ENCODE results near the gene POLR1E. TPM values are rescaled to one million over a fixed set of nuclear protein-coding genes. Genes with fewer than 3 reads are reported as not detected.

POLR1E gene
- total and polyA plus RNA-seq, 9 of the 15 experiments (the other 6 are each of a cell fraction or from before 2014, with no cell fraction given) = 18.9 to 102 (median 74.4) TPM

DNA sequence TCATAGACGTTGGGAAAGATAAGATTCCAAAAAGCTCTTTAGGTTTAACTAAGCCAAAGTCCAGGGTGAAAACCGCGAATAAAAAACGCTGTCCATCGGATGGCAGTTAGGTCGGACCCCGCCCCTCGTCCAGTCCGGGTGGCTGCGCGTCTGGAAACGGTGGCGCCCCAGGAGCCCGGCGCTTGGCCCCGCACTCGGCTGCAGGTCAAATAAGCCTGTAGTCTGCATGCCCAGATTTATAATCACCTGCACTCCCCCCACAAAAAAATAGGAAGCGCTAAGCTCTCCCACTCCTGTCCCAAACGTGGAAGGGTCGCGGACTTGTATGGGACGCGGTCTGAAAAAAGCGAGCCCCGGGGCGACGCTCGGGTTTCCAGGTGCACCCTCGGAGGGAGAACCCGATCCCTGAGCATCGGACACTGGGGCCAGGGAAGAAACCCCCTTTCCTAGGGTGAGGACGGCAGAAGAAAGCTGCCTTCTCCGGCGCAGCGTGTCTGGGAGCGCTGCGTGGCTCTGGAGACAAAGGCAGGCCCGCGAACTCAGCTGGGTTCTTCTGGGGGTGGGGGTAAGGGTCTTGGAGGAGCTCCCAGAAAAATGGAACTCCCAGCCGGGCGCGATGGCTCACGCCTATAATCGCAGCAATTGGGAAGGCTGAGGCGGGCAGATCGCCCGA is 19.6 kb upstream of the POLR1E start (continued):
- TF ChIP-seq JUND (IDR thresholded peaks at IDR 0.05; ENCODE audit: borderline replicate concordance, low read depth, low read length) = no peak; the same call in 1 of the 2 replicates
- 0 out of 3 replicates have a peak, but pooled peaks have one; percentile 26 for TF ChIP-seq JUND (tag; IDR thresholded peaks at IDR 0.05; ENCODE audit: borderline replicate concordance, low read depth, low read length)
- TF ChIP-seq ZNF253 (CRISPR knock-in tag; conservative IDR thresholded peaks at IDR 0.05) = no peak
- no peak for TF ChIP-seq KDM2B (CRISPR knock-in tag; IDR thresholded peaks at IDR 0.05)
- no peak for TF ChIP-seq NFIX (CRISPR knock-in tag; IDR thresholded peaks at IDR 0.05; ENCODE audit: low read depth)
- TF ChIP-seq CCAR2 (IDR thresholded peaks at IDR 0.05; ENCODE audit: low read depth, low read length) = no peak
- TF ChIP-seq ZNF57 (CRISPR knock-in tag; IDR thresholded peaks at IDR 0.05) = no peak
- TF ChIP-seq MAFF (IDR thresholded peaks at IDR 0.05; ENCODE audit: low read length) = no peak
- TF ChIP-seq ELF4 (CRISPR knock-in tag; IDR thresholded peaks at IDR 0.05) = 0 out of 2 replicates have a peak, but pooled peaks have one; percentile 22
- no peak for TF ChIP-seq ZNF274 (IDR thresholded peaks at IDR 0.05; ENCODE audit: borderline replicate concordance, low read depth, low read length)
- TF ChIP-seq XRCC4 (IDR thresholded peaks at IDR 0.05; ENCODE audit: extremely low read depth, insufficient read depth, insufficient read length) = no peak
- TF ChIP-seq BRF1 (IDR thresholded peaks at IDR 0.05; ENCODE audit: borderline replicate concordance, extremely low read depth, insufficient read length) = no peak
- TF ChIP-seq, protein P1, sequence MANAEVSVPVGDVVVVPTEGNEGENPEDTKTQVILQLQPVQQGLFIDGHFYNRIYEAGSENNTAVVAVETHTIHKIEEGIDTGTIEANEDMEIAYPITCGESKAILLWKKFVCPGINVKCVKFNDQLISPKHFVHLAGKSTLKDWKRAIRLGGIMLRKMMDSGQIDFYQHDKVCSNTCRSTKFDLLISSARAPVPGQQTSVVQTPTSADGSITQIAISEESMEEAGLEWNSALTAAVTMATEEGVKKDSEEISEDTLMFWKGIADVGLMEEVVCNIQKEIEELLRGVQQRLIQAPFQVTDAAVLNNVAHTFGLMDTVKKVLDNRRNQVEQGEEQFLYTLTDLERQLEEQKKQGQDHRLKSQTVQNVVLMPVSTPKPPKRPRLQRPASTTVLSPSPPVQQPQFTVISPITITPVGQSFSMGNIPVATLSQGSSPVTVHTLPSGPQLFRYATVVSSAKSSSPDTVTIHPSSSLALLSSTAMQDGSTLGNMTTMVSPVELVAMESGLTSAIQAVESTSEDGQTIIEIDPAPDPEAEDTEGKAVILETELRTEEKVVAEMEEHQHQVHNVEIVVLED (CRISPR knock-in tag; IDR thresholded peaks at IDR 0.05) = no peak
- TF ChIP-seq ZNF696 (CRISPR knock-in tag; conservative IDR thresholded peaks at IDR 0.05) = no peak
- TF ChIP-seq, protein P2, sequence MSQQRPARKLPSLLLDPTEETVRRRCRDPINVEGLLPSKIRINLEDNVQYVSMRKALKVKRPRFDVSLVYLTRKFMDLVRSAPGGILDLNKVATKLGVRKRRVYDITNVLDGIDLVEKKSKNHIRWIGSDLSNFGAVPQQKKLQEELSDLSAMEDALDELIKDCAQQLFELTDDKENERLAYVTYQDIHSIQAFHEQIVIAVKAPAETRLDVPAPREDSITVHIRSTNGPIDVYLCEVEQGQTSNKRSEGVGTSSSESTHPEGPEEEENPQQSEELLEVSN (IDR thresholded peaks at IDR 0.05; ENCODE audit: borderline replicate concordance in 1 of 2, extremely low read depth in 1 of 2, insufficient read depth in 1 of 2, insufficient read length in 1 of 2, low read depth in 1 of 2, low read length in 1 of 2, poor library complexity in 1 of 2, severe bottlenecking in 1 of 2) = peak in 1 of 2 experiments; percentile 6
- no peak for TF ChIP-seq MXI1 (IDR thresholded peaks at IDR 0.05; ENCODE audit: low read depth, low read length)
- TF ChIP-seq, protein P3, sequence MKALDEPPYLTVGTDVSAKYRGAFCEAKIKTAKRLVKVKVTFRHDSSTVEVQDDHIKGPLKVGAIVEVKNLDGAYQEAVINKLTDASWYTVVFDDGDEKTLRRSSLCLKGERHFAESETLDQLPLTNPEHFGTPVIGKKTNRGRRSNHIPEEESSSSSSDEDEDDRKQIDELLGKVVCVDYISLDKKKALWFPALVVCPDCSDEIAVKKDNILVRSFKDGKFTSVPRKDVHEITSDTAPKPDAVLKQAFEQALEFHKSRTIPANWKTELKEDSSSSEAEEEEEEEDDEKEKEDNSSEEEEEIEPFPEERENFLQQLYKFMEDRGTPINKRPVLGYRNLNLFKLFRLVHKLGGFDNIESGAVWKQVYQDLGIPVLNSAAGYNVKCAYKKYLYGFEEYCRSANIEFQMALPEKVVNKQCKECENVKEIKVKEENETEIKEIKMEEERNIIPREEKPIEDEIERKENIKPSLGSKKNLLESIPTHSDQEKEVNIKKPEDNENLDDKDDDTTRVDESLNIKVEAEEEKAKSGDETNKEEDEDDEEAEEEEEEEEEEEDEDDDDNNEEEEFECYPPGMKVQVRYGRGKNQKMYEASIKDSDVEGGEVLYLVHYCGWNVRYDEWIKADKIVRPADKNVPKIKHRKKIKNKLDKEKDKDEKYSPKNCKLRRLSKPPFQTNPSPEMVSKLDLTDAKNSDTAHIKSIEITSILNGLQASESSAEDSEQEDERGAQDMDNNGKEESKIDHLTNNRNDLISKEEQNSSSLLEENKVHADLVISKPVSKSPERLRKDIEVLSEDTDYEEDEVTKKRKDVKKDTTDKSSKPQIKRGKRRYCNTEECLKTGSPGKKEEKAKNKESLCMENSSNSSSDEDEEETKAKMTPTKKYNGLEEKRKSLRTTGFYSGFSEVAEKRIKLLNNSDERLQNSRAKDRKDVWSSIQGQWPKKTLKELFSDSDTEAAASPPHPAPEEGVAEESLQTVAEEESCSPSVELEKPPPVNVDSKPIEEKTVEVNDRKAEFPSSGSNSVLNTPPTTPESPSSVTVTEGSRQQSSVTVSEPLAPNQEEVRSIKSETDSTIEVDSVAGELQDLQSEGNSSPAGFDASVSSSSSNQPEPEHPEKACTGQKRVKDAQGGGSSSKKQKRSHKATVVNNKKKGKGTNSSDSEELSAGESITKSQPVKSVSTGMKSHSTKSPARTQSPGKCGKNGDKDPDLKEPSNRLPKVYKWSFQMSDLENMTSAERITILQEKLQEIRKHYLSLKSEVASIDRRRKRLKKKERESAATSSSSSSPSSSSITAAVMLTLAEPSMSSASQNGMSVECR (CRISPR knock-in tag; IDR thresholded peaks at IDR 0.05) = no peak; the same call in none of the 2 replicates
- 0 out of 2 replicates have a peak, but pooled peaks have one; percentile 35 for TF ChIP-seq ZNF431 (CRISPR knock-in tag; IDR thresholded peaks at IDR 0.05)
- no peak for TF ChIP-seq HEY1 (CRISPR knock-in tag; IDR thresholded peaks at IDR 0.05; ENCODE audit: borderline replicate concordance)

Data from K562 (cell line).